Measurements from ENCODE around the gene KLHL41.

DNA sequence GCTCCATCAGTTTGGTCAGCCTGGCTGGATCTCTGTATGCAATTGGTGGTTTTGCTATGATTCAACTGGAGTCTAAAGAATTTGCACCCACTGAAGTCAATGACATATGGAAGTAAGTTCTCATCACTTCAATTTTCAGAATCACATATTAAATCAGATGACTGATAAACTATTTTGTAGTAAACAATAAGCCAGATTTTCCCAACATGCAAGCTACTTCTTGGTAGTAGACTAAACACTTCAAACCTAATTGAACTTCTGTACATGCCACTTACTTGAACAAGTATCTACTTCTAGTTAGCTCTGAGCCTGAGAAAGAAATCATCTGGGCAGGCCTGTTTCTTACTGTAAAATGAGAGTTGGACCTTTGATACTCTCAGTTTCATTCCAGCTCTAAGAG lies 11.4 kb downstream of the KLHL41 start:
- TF ChIP-seq, protein P1, sequence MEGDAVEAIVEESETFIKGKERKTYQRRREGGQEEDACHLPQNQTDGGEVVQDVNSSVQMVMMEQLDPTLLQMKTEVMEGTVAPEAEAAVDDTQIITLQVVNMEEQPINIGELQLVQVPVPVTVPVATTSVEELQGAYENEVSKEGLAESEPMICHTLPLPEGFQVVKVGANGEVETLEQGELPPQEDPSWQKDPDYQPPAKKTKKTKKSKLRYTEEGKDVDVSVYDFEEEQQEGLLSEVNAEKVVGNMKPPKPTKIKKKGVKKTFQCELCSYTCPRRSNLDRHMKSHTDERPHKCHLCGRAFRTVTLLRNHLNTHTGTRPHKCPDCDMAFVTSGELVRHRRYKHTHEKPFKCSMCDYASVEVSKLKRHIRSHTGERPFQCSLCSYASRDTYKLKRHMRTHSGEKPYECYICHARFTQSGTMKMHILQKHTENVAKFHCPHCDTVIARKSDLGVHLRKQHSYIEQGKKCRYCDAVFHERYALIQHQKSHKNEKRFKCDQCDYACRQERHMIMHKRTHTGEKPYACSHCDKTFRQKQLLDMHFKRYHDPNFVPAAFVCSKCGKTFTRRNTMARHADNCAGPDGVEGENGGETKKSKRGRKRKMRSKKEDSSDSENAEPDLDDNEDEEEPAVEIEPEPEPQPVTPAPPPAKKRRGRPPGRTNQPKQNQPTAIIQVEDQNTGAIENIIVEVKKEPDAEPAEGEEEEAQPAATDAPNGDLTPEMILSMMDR (IDR thresholded peaks at IDR 0.05): no peak
- TF ChIP-seq EP300 (IDR thresholded peaks at IDR 0.05) (no peak), POLR2A (IDR thresholded peaks at IDR 0.05) (no peak)

All from stomach (tissue), 4 donors.